22Rv1 (cell line): ENCODE data around the gene MAGEF1.

ENCODE experiments used
- H3K27ac ChIP-seq: fragments of 450-650 bp; 2 replicates; pipeline ENCODE4 v1.5.1; 2017
- CTCF ChIP-seq: fragments of 450-650 bp; IDR thresholded peaks from 2 replicates; pipeline ENCODE4 v1.5.1; 2017; ENCODE audit warnings: mild to moderate bottlenecking
- ZFX ChIP-seq: fragments of 450-650 bp; IDR thresholded peaks from 2 replicates; pipeline ENCODE4 v1.6.1; 2017; ENCODE audit warnings: antibody characterized with exemption, borderline replicate concordance

MAGEF1 gene

GRCh38 chr3:184660931-184661330, 50.9 kb downstream of the MAGEF1 start:
- H3K27ac ChIP-seq, result no peak overlapping the region
- TF ChIP-seq CTCF, result no peak
- TF ChIP-seq ZFX, result no peak
